Measurements from ENCODE around the gene RSPRY1. TPM values are rescaled to one million over a fixed set of nuclear protein-coding genes. Genes with fewer than 3 reads are reported as not detected.

RSPRY1 gene
- total and polyA plus RNA-seq, 2 of the 4 experiments (the other 2 are of a cell fraction), result 25.2 to 62.2 TPM

DNA sequence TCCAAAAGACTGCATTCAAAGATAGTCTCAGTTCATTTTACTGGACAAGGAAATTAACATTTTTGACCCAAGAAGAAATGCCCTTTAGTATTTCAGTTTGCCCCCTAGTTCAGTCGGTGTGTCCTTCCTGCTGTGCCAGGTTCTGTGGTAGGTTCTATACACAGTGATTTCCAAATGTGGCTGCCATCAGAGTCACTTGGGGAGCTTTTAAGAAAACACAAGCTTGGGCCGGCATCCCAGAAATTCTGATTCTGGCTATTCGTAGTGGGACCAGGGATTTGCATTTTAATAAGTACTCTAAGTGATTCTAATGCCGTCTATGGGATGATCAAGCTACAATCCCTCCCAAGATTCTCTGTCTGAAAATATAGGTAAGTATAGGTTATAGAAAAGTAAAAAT lies 10.2 kb downstream of the RSPRY1 start:
- dilution Hi-C loops (cut with HindIII; ENCODE audit: low sequenced_read_pairs, unreplicated experiment), result no loop called here

More for the DNA sequence above, 10.2 kb downstream of the RSPRY1 start:
- no peaks in the 10 kb centered on the region for H3K27me3 ChIP-seq (ENCODE audit: control insufficient read depth, insufficient read depth, low read length)
- in situ Hi-C loops (cut with MboI; ENCODE audit: low sequenced_read_pairs) (no loop called here), intact Hi-C loops (cut with micrococcal nuclease) (no loop called here)
- H4K20me1 ChIP-seq (ENCODE audit: insufficient read depth, low read length), result peaks cover 5% of the 10 kb centered on the region; the same call in 1 of the 2 replicates
- no peaks in the 10 kb centered on the region for H3K9me1 ChIP-seq (ENCODE audit: insufficient read depth, low read length)
- H3K9me3 ChIP-seq (ENCODE audit: control insufficient read depth, insufficient read depth, low read length), result no peaks in the 10 kb centered on the region
- H3K4me3 ChIP-seq (ENCODE audit: insufficient read depth, low read depth, low read length), result no peak overlapping the region
- H3K14ac ChIP-seq (replicated peaks; ENCODE audit: low read depth, low read length), result no peak overlapping the region
- H3K4me2 ChIP-seq (ENCODE audit: low read depth, low read length), result no peak overlapping the region
- ATAC-seq (ENCODE audit: low read depth) (no peak), DNase-seq (no peak)
- H2AFZ ChIP-seq (replicated peaks; ENCODE audit: low read length, poor library complexity), result no peak overlapping the region
- H2BK15ac ChIP-seq (ENCODE audit: low read depth, low read length), result peak overlapping the region; percentile 57; the same call in 1 of the 3 replicates
- peaks cover 24 to 49% of the 10 kb centered on the region in 2 experiments for H3K79me1 ChIP-seq (ENCODE audit: low read depth in 1 of 2, low read length in 2 of 2)
- H2BK120ac ChIP-seq (ENCODE audit: low read depth, low read length), result no peak overlapping the region; the same call in 1 of the 2 replicates
- no CpG with 5 or more reads among the region's 4 CpGs for WGBS, 2 experiments (ENCODE audit: extremely low coverage in 2 of 2, insufficient read length in 1 of 2)
- H3K18ac ChIP-seq (ENCODE audit: low read depth, low read length), result no peak overlapping the region
- no peak overlapping the region for H3K9ac ChIP-seq (ENCODE audit: low read depth, low read length)
- H3K4me1 ChIP-seq (ENCODE audit: control insufficient read depth, insufficient read depth, low read length), result peaks cover 18% of the 10 kb centered on the region
- CTCF ChIA-PET, result no interaction called here
- no peak overlapping the region for H2BK20ac ChIP-seq (ENCODE audit: low read depth, low read length)
- H3K56ac ChIP-seq (ENCODE audit: extremely low read depth, insufficient read depth, low read length), result no peak overlapping the region
- H3K4ac ChIP-seq (ENCODE audit: low read depth, low read length), result peak overlapping the region; percentile 60
- peak overlapping the region; percentile 4 for H2BK5ac ChIP-seq (ENCODE audit: low read depth, low read length, poor library complexity, severe bottlenecking)
- no TSS peak for BruUV-seq (replicated peaks)
- H3K27ac ChIP-seq (ENCODE audit: insufficient read depth, low read length), result no peak overlapping the region
- H3K23ac ChIP-seq (ENCODE audit: low read depth, low read length), result no peak overlapping the region
- no peak for TF ChIP-seq NFE2L2 (IDR thresholded peaks at IDR 0.05; ENCODE audit: low read depth, low read length)
- no peak for TF ChIP-seq CEBPB (IDR thresholded peaks at IDR 0.05; ENCODE audit: low read depth, low read length)
- no peak overlapping the region for H2AK5ac ChIP-seq (ENCODE audit: low read depth, low read length)
- no peak overlapping the region for H2AK9ac ChIP-seq (replicated peaks; ENCODE audit: low read depth, low read length, poor library complexity)
- H3K36me3 ChIP-seq (ENCODE audit: control insufficient read depth, insufficient read depth, low read length), result peaks cover 2% of the 10 kb centered on the region; the same call in 1 of the 2 replicates
- no peak overlapping the region for H4K8ac ChIP-seq (ENCODE audit: low read depth in 2 of 2, low read length in 2 of 2)
- H4K5ac ChIP-seq (ENCODE audit: low read depth, low read length), result no peak overlapping the region
- H4K91ac ChIP-seq (ENCODE audit: insufficient read depth, low read depth, low read length), result no peak overlapping the region
- POLR2A ChIA-PET (ENCODE audit: unreplicated experiment), result no interaction called here
